ENCODE results near the gene MXRA8. TPM values are rescaled to one million over a fixed set of nuclear protein-coding genes. Genes with fewer than 3 reads are reported as not detected.
A peak's percentile ranks its signal among the peaks of the same experiment; 100 is the strongest.

The MXRA8 gene
- total and polyA plus RNA-seq, 2 donors (not counting 3 experiments of a cell fraction or from before 2014, with no cell fraction given), result 0.82 to 1.9 TPM

GRCh38 chr1:1351511-1352427 lies 6.6 kb downstream of the MXRA8 start:
- no peak overlapping the region for H3K4me2 ChIP-seq (ENCODE audit: insufficient read depth, low read length)

GRCh38 chr1:1349256-1350012 lies 8.9 kb downstream of the MXRA8 start, which contains the start of gene DVL1:
Gene DVL1, minus strand, starts transcription at chr1:1349418. Its CDS starts 353 bp downstream, at chr1:1349065.
- peak within 1 kb of the TSS; percentile 78 for H3K4me2 ChIP-seq (ENCODE audit: insufficient read depth, low read length)
- no peaks in the 10 kb centered on the region for H4K20me1 ChIP-seq (replicated peaks; ENCODE audit: control insufficient read depth, extremely low read depth, insufficient read depth, low read length)
- H3K79me2 ChIP-seq (ENCODE audit: control insufficient read depth, insufficient read depth, low read length), result peaks cover 33% of the 10 kb centered on the region
- peak within 1 kb of the TSS; percentile 61 to 86 (median 79) for H3K4me3 ChIP-seq (replicated peaks in 1 of 3; ENCODE audit: insufficient read depth in 1 of 3, low read depth in 1 of 3, low read length in 3 of 3)
- no TSS peak for BruUV-seq (replicated peaks)
- peaks cover 10% of the 10 kb centered on the region for H3K4me1 ChIP-seq (ENCODE audit: control insufficient read depth, extremely low read depth, insufficient read depth, low read length)
- peak within 1 kb of the TSS; percentile 96 for H2AFZ ChIP-seq (ENCODE audit: low read depth, low read length)
- peak within 1 kb of the TSS; percentile 85 for H3K9ac ChIP-seq (replicated peaks; ENCODE audit: extremely low read depth, insufficient read depth, low read length)
- ChIA-PET POLR2A (no interaction called here), CTCF (interaction anchor here (1.1 kb wide), 1 partner anchor 22 kb away, joined by 3 read pairs; no protein-coding TSS in a partner anchor)
- no peaks in the 10 kb centered on the region for H3K9me3 ChIP-seq (replicated peaks; ENCODE audit: control insufficient read depth, insufficient read depth, low read length)
- dilution Hi-C loops (cut with MboI; ENCODE audit: extremely low pct_ligation_motif_present, low sequenced_read_pairs) (no loop called here), intact Hi-C loops (cut with micrococcal nuclease) (loop anchor here (1.0 kb wide), 2 partner anchors 26 to 40 kb away; partner anchors contain the start of gene AURKAIP1)
- DNase-seq (ENCODE audit: low read depth, low spot score) (peak; percentile 35), FAIRE-seq (no peak)
- peaks cover 7 to 16% of the 10 kb centered on the region in 2 experiments for H3K27me3 ChIP-seq (ENCODE audit: control insufficient read depth in 2 of 2, insufficient read depth in 2 of 2, low read length in 2 of 2)
- TF ChIP-seq MYC (IDR thresholded peaks at IDR 0.05; ENCODE audit: low read depth, low read length), result no peak
- no peak for TF ChIP-seq GATA2 (IDR thresholded peaks at IDR 0.05; ENCODE audit: insufficient read depth, insufficient read length, low read depth, low read length)
- no peak for TF ChIP-seq EZH2 (IDR thresholded peaks at IDR 0.05; ENCODE audit: borderline replicate concordance, low read depth, low read length, severe bottlenecking)
- peak; percentile 22 to 53 for TF ChIP-seq CTCF (IDR thresholded peaks at IDR 0.05; ENCODE audit: extremely low read depth in 1 of 2, insufficient read depth in 1 of 2, low read depth in 1 of 2, low read length in 2 of 2)
- TF ChIP-seq MAX (IDR thresholded peaks at IDR 0.05; ENCODE audit: insufficient read depth, insufficient read length), result no peak
- peak; percentile 67 for TF ChIP-seq POLR2A (IDR thresholded peaks at IDR 0.05; ENCODE audit: low read depth, low read length)
- TF ChIP-seq JUN (IDR thresholded peaks at IDR 0.05; ENCODE audit: borderline replicate concordance, insufficient read depth, insufficient read length, low read depth), result no peak
- TF ChIP-seq POLR2AphosphoS5 (IDR thresholded peaks at IDR 0.05; ENCODE audit: insufficient read depth, low read depth, low read length), result no peak
- no peak for TF ChIP-seq FOS (IDR thresholded peaks at IDR 0.05; ENCODE audit: borderline replicate concordance, insufficient read depth, low read length)
- H3K9me1 ChIP-seq (replicated peaks; ENCODE audit: control insufficient read depth, extremely low read depth, insufficient read depth, low read length), result no peaks in the 10 kb centered on the region
- H3K27ac ChIP-seq (ENCODE audit: insufficient read depth, low read depth, low read length), result peak within 1 kb of the TSS; percentile 53
- no peaks in the 10 kb centered on the region for H3K36me3 ChIP-seq (ENCODE audit: control insufficient read depth in 2 of 2, extremely low read depth in 1 of 2, insufficient read depth in 2 of 2, low read length in 2 of 2)

More at GRCh38 chr1:1351511-1352427, 6.6 kb downstream of the MXRA8 start:
- Histone ChIP-seq H4K20me1 (replicated peaks; ENCODE audit: control insufficient read depth, extremely low read depth, insufficient read depth, low read length) (no peaks in the 10 kb centered on the region), H3K9me1 (replicated peaks; ENCODE audit: control insufficient read depth, extremely low read depth, insufficient read depth, low read length) (no peaks in the 10 kb centered on the region), H3K79me2 (ENCODE audit: control insufficient read depth, insufficient read depth, low read length) (peaks cover 16% of the 10 kb centered on the region), H3K4me1 (ENCODE audit: control insufficient read depth, extremely low read depth, insufficient read depth, low read length) (peaks cover 10% of the 10 kb centered on the region), H3K9me3 (replicated peaks; ENCODE audit: control insufficient read depth, insufficient read depth, low read length) (no peaks in the 10 kb centered on the region), H3K36me3 (ENCODE audit: control insufficient read depth in 2 of 2, extremely low read depth in 1 of 2, insufficient read depth in 2 of 2, low read length in 2 of 2) (no peaks in the 10 kb centered on the region), H3K4me3 (replicated peaks in 1 of 3; ENCODE audit: insufficient read depth in 1 of 3, low read depth in 1 of 3, low read length in 3 of 3) (no peak overlapping the region), H3K9ac (replicated peaks; ENCODE audit: extremely low read depth, insufficient read depth, low read length) (no peak overlapping the region), H3K27ac (ENCODE audit: insufficient read depth, low read depth, low read length) (no peak overlapping the region), H3K27me3 (ENCODE audit: control insufficient read depth in 2 of 2, insufficient read depth in 2 of 2, low read length in 2 of 2) (peaks cover 11 to 23% of the 10 kb centered on the region in 2 experiments), H2AFZ (ENCODE audit: low read depth, low read length) (no peak overlapping the region)
- intact Hi-C loops (cut with micrococcal nuclease), result no loop called here
- TF ChIP-seq POLR2A (IDR thresholded peaks at IDR 0.05; ENCODE audit: low read depth, low read length) (peak; percentile 24), EZH2 (IDR thresholded peaks at IDR 0.05; ENCODE audit: borderline replicate concordance, low read depth, low read length, severe bottlenecking) (no peak), POLR2AphosphoS5 (IDR thresholded peaks at IDR 0.05; ENCODE audit: insufficient read depth, low read depth, low read length) (no peak)
- no TSS peak for BruUV-seq (replicated peaks)
- no peak for DNase-seq (ENCODE audit: low read depth, low spot score)
- no peak for FAIRE-seq
- ChIA-PET POLR2A (no interaction called here), CTCF (interaction anchor here (1.4 kb wide), 1 partner anchor 20 kb away, joined by 5 read pairs; no protein-coding TSS in a partner anchor)
- dilution Hi-C loops (cut with MboI; ENCODE audit: extremely low pct_ligation_motif_present, low sequenced_read_pairs), result no loop called here

Data from endothelial cell of umbilical vein (primary cell).